ENCODE results near the gene ENC1.

ENC1 gene

GRCh38 chr5:74673011-74673790 lies 32.7 kb upstream of the ENC1 start:
- POLR2A ChIA-PET, result no interaction called here
- CTCF ChIA-PET, result interaction anchor here (0.6 to 1.3 kb wide), 2 partner anchors 9 to 789 kb away, joined by 3 to 5 read pairs; no protein-coding TSS in a partner anchor

GRCh38 chr5:74672215-74672877 lies 31.8 kb upstream of the ENC1 start:
- no peak for TF ChIP-seq CTBP1 (IDR thresholded peaks at IDR 0.05; ENCODE audit: borderline replicate concordance)
- no peak for TF ChIP-seq SUZ12 (IDR thresholded peaks at IDR 0.05)
- TF ChIP-seq FOXM1 (IDR thresholded peaks at IDR 0.05; ENCODE audit: borderline replicate concordance), result no peak
- TF ChIP-seq NFRKB (IDR thresholded peaks at IDR 0.05), result no peak
- TF ChIP-seq SP1 (IDR thresholded peaks at IDR 0.05), result no peak
- no peak for TF ChIP-seq L3MBTL2 (conservative IDR thresholded peaks at IDR 0.05)
- TF ChIP-seq BHLHE40 (IDR thresholded peaks at IDR 0.05; ENCODE audit: borderline replicate concordance), result no peak
- TF ChIP-seq PKNOX1 (IDR thresholded peaks at IDR 0.05), result no peak
- no peak for TF ChIP-seq HDGF (IDR thresholded peaks at IDR 0.05; ENCODE audit: borderline replicate concordance)
- no peak for TF ChIP-seq ELF4 (IDR thresholded peaks at IDR 0.05)
- no peak for TF ChIP-seq ZNF384 (IDR thresholded peaks at IDR 0.05)
- TF ChIP-seq ARNT (IDR thresholded peaks at IDR 0.05), result no peak
- no peak for TF ChIP-seq FOXK2 (IDR thresholded peaks at IDR 0.05)
- no peak for TF ChIP-seq LEF1 (IDR thresholded peaks at IDR 0.05; ENCODE audit: borderline replicate concordance)
- TF ChIP-seq TARDBP (IDR thresholded peaks at IDR 0.05), result no peak
- TF ChIP-seq FOXA1 (IDR thresholded peaks at IDR 0.05), result no peak
- CTCF ChIA-PET, result interaction anchor here (0.7 to 1.3 kb wide), 2 partner anchors 8 to 178 kb away, joined by 3 read pairs; no protein-coding TSS in a partner anchor
- POLR2A ChIA-PET, result no interaction called here
- no peak for DNase-seq (ENCODE audit: extremely low spot score)

More at GRCh38 chr5:74673011-74673790, 32.7 kb upstream of the ENC1 start:
- TF ChIP-seq TARDBP (IDR thresholded peaks at IDR 0.05) (no peak), CTBP1 (IDR thresholded peaks at IDR 0.05; ENCODE audit: borderline replicate concordance) (no peak), SP1 (IDR thresholded peaks at IDR 0.05) (no peak)
- DNase-seq (ENCODE audit: extremely low spot score), result no peak

GRCh38 chr5:74670396-74671038 lies 30.0 kb upstream of the ENC1 start:
- POLR2A ChIA-PET, result no interaction called here
- DNase-seq (ENCODE audit: extremely low spot score), result no peak

GRCh38 chr5:74669821-74670220 lies 29.3 kb upstream of the ENC1 start:
- ChIA-PET CTCF (no interaction called here), POLR2A (no interaction called here)
- DNase-seq (ENCODE audit: extremely low spot score), result no peak
- TF ChIP-seq BHLHE40 (IDR thresholded peaks at IDR 0.05; ENCODE audit: borderline replicate concordance), result no peak
- TF ChIP-seq ARNT (IDR thresholded peaks at IDR 0.05), result no peak
- no peak for TF ChIP-seq LEF1 (IDR thresholded peaks at IDR 0.05; ENCODE audit: borderline replicate concordance)
- TF ChIP-seq HDGF (IDR thresholded peaks at IDR 0.05; ENCODE audit: borderline replicate concordance), result no peak
- TF ChIP-seq L3MBTL2 (conservative IDR thresholded peaks at IDR 0.05), result no peak
- TF ChIP-seq TARDBP (IDR thresholded peaks at IDR 0.05), result no peak
- no peak for TF ChIP-seq PKNOX1 (IDR thresholded peaks at IDR 0.05)
- TF ChIP-seq FOXK2 (IDR thresholded peaks at IDR 0.05), result no peak
- TF ChIP-seq ELF4 (IDR thresholded peaks at IDR 0.05), result no peak
- TF ChIP-seq FOXA1 (IDR thresholded peaks at IDR 0.05), result no peak
- no peak for TF ChIP-seq FOXM1 (IDR thresholded peaks at IDR 0.05; ENCODE audit: borderline replicate concordance)
- TF ChIP-seq NFRKB (IDR thresholded peaks at IDR 0.05), result no peak
- no peak for TF ChIP-seq CTBP1 (IDR thresholded peaks at IDR 0.05; ENCODE audit: borderline replicate concordance)
- no peak for TF ChIP-seq SP1 (IDR thresholded peaks at IDR 0.05)
- no peak for TF ChIP-seq ZNF384 (IDR thresholded peaks at IDR 0.05)
- no peak for TF ChIP-seq SUZ12 (IDR thresholded peaks at IDR 0.05)

More at GRCh38 chr5:74670396-74671038, 30.0 kb upstream of the ENC1 start:
- no peak for TF ChIP-seq TARDBP (IDR thresholded peaks at IDR 0.05)
- no peak for TF ChIP-seq ZNF384 (IDR thresholded peaks at IDR 0.05)
- TF ChIP-seq CTBP1 (IDR thresholded peaks at IDR 0.05; ENCODE audit: borderline replicate concordance), result no peak
- TF ChIP-seq PKNOX1 (IDR thresholded peaks at IDR 0.05), result no peak
- TF ChIP-seq L3MBTL2 (conservative IDR thresholded peaks at IDR 0.05), result no peak
- TF ChIP-seq SUZ12 (IDR thresholded peaks at IDR 0.05), result no peak
- no peak for TF ChIP-seq FOXM1 (IDR thresholded peaks at IDR 0.05; ENCODE audit: borderline replicate concordance)
- no peak for TF ChIP-seq FOXK2 (IDR thresholded peaks at IDR 0.05)
- TF ChIP-seq BHLHE40 (IDR thresholded peaks at IDR 0.05; ENCODE audit: borderline replicate concordance), result no peak
- no peak for TF ChIP-seq LEF1 (IDR thresholded peaks at IDR 0.05; ENCODE audit: borderline replicate concordance)
- TF ChIP-seq NFRKB (IDR thresholded peaks at IDR 0.05), result no peak
- no peak for TF ChIP-seq SP1 (IDR thresholded peaks at IDR 0.05)
- no peak for TF ChIP-seq ELF4 (IDR thresholded peaks at IDR 0.05)
- no peak for TF ChIP-seq HDGF (IDR thresholded peaks at IDR 0.05; ENCODE audit: borderline replicate concordance)
- no peak for TF ChIP-seq ARNT (IDR thresholded peaks at IDR 0.05)
- CTCF ChIA-PET, result no interaction called here

- ChIA-PET POLR2A (no interaction called here), CTCF (no interaction called here)
- TF ChIP-seq FOXK2 (IDR thresholded peaks at IDR 0.05), result no peak
- TF ChIP-seq LEF1 (IDR thresholded peaks at IDR 0.05; ENCODE audit: borderline replicate concordance), result no peak
- no peak for TF ChIP-seq SUZ12 (IDR thresholded peaks at IDR 0.05)
- no peak for TF ChIP-seq FOXA1 (IDR thresholded peaks at IDR 0.05)
- TF ChIP-seq HDGF (IDR thresholded peaks at IDR 0.05; ENCODE audit: borderline replicate concordance), result no peak
- no peak for TF ChIP-seq ELF4 (IDR thresholded peaks at IDR 0.05)
- TF ChIP-seq ZNF384 (IDR thresholded peaks at IDR 0.05), result no peak
- TF ChIP-seq TARDBP (IDR thresholded peaks at IDR 0.05), result no peak
- TF ChIP-seq ARNT (IDR thresholded peaks at IDR 0.05), result no peak
- TF ChIP-seq FOXM1 (IDR thresholded peaks at IDR 0.05; ENCODE audit: borderline replicate concordance), result no peak
- TF ChIP-seq L3MBTL2 (conservative IDR thresholded peaks at IDR 0.05), result no peak
- TF ChIP-seq BHLHE40 (IDR thresholded peaks at IDR 0.05; ENCODE audit: borderline replicate concordance), result no peak
- no peak for TF ChIP-seq NFRKB (IDR thresholded peaks at IDR 0.05)
- no peak for TF ChIP-seq SP1 (IDR thresholded peaks at IDR 0.05)
- TF ChIP-seq PKNOX1 (IDR thresholded peaks at IDR 0.05), result no peak
- no peak for TF ChIP-seq CTBP1 (IDR thresholded peaks at IDR 0.05; ENCODE audit: borderline replicate concordance)
- DNase-seq (ENCODE audit: extremely low spot score), result no peak
These were observed 26.9 kb upstream of the ENC1 start for GRCh38 chr5:74667396-74667795.

Data from HEK293T (cell line).